HepG2 (cell line): ENCODE measurements around the gene NTMT1. TPM values are rescaled to one million over a fixed set of nuclear protein-coding genes. Genes with fewer than 3 reads are reported as not detected.

Experiments used
- BRD4 ChIP-seq: sonication (generic); formaldehyde crosslinking; IDR thresholded peaks from 2 replicates; pipeline ENCODE4 v1.4.0; 2020; ENCODE audit warnings: missing genetic modification reagents
- CCAR2 ChIP-seq: fragments of 200-400 bp; formaldehyde crosslinking; optimal IDR thresholded peaks from 2 replicates; pipeline ENCODE3; 2018; ENCODE audit warnings: low read depth, mild to moderate bottlenecking, low read length, moderate library complexity
- CCDC6 ChIP-seq: sonication (generic); formaldehyde crosslinking; IDR thresholded peaks from 2 replicates; pipeline ENCODE4 v1.8.1; 2022; ENCODE audit warnings: mild to moderate bottlenecking, missing genetic modification reagents, moderate library complexity
- CREB1 ChIP-seq, 2 experiments: fragments of 450-650 bp in 1 of 2; IDR thresholded peaks; 2 replicates each; pipeline ENCODE4 v1.6.1; 2016 to 2017; ENCODE audit warnings: control low read depth in 1 of 2, mild to moderate bottlenecking in 1 of 2, missing compliant biosample characterization in 1 of 2, missing genetic modification characterization in 1 of 2
- CREBL2 ChIP-seq: sonication (generic); formaldehyde crosslinking; IDR thresholded peaks from 2 replicates; pipeline ENCODE4 v1.8.1; 2023; ENCODE audit warnings: missing genetic modification reagents, mild to moderate bottlenecking, borderline replicate concordance
- CREM ChIP-seq, 2 experiments: sonication (generic) in 1 of 2; formaldehyde crosslinking in 1 of 2; IDR thresholded peaks; 2 replicates each; pipeline versions ENCODE4 v1.4.0 to v1.6.1; 2016 to 2020; ENCODE audit warnings: antibody characterized with exemption in 1 of 2, mild to moderate bottlenecking in 1 of 2, missing genetic modification reagents in 1 of 2
- HNF4A ChIP-seq: sonication (generic); formaldehyde crosslinking; IDR thresholded peaks from 2 replicates; pipeline ENCODE4 v1.4.0; 2020; ENCODE audit warnings: missing genetic modification reagents
- MAZ ChIP-seq, 2 experiments: sonication (generic) in 1 of 2; formaldehyde crosslinking in 1 of 2; IDR thresholded peaks; 2 replicates each; pipeline versions ENCODE4 v1.5.0 to v1.6.1; 2012 to 2020; ENCODE audit warnings: low read depth in 2 of 2, mild to moderate bottlenecking in 2 of 2, borderline replicate concordance in 1 of 2, improper control_type of control experiment in 1 of 2, low read length in 1 of 2, missing genetic modification reagents in 1 of 2, moderate library complexity in 1 of 2
- NFATC3 ChIP-seq: sonication (generic); formaldehyde crosslinking; IDR thresholded peaks from 2 replicates; pipeline ENCODE4 v1.5.1; 2020; ENCODE audit warnings: mild to moderate bottlenecking, missing genetic modification reagents
- NFIB ChIP-seq: sonication (generic); formaldehyde crosslinking; IDR thresholded peaks from 2 replicates; pipeline ENCODE4 v1.9.0; 2021; ENCODE audit warnings: missing genetic modification reagents, mild to moderate bottlenecking, borderline replicate concordance
- NR2F1 ChIP-seq, 2 experiments: fragments of 450-650 bp in 1 of 2; formaldehyde crosslinking in 1 of 2; IDR thresholded peaks; 2 replicates each; pipeline versions ENCODE4 v1.5.0 to v1.6.1; 2016 to 2020; ENCODE audit warnings: mild to moderate bottlenecking in 1 of 2, missing compliant biosample characterization in 1 of 2, missing genetic modification reagents in 1 of 2, moderate library complexity in 1 of 2
- PBX3 ChIP-seq: sonication (generic); formaldehyde crosslinking; IDR thresholded peaks from 2 replicates; pipeline ENCODE4 v1.8.1; 2023; ENCODE audit warnings: missing genetic modification reagents, inconsistent platforms, borderline replicate concordance
- SOX5 ChIP-seq: IDR thresholded peaks from 2 replicates; pipeline ENCODE4 v1.6.1; 2016; ENCODE audit warnings: borderline replicate concordance
- YEATS2 ChIP-seq: sonication (generic); formaldehyde crosslinking; IDR thresholded peaks from 2 replicates; pipeline ENCODE4 v1.4.0; 2020; ENCODE audit warnings: missing genetic modification reagents, borderline replicate concordance
- ZBTB20 ChIP-seq: sonication (generic); formaldehyde crosslinking; IDR thresholded peaks from 2 replicates; pipeline ENCODE4 v1.8.1; 2023; ENCODE audit warnings: missing genetic modification reagents, low read depth, mild to moderate bottlenecking, borderline replicate concordance
- ZBTB25 ChIP-seq: IDR thresholded peaks from 2 replicates; pipeline ENCODE4 v1.6.1; 2018; ENCODE audit warnings: missing genetic modification reagents
- ZNF235 ChIP-seq: sonication (generic); formaldehyde crosslinking; IDR thresholded peaks from 2 replicates; pipeline ENCODE4 v1.8.1; 2023; ENCODE audit warnings: mild to moderate bottlenecking, missing genetic modification reagents, borderline replicate concordance
- ZNF276 ChIP-seq: sonication (generic); formaldehyde crosslinking; IDR thresholded peaks from 2 replicates; pipeline ENCODE4 v1.4.0; 2020; ENCODE audit warnings: mild to moderate bottlenecking, low read depth, missing genetic modification reagents
- ZNF383 ChIP-seq: sonication (generic); formaldehyde crosslinking; IDR thresholded peaks from 2 replicates; pipeline ENCODE4 v1.4.0; 2020; ENCODE audit warnings: missing genetic modification reagents, mild to moderate bottlenecking, borderline replicate concordance
- ZNF672 ChIP-seq: sonication (generic); formaldehyde crosslinking; IDR thresholded peaks from 2 replicates; pipeline ENCODE4 v1.8.1; 2022; ENCODE audit warnings: missing genetic modification reagents
- ZNF674 ChIP-seq: sonication (generic); formaldehyde crosslinking; IDR thresholded peaks from 2 replicates; pipeline ENCODE4 v1.5.0; 2020; ENCODE audit warnings: low read depth, mild to moderate bottlenecking, missing genetic modification reagents
- ZNF777 ChIP-seq: sonication (generic); formaldehyde crosslinking; IDR thresholded peaks from 2 replicates; pipeline ENCODE4 v1.4.0; 2020; ENCODE audit warnings: missing genetic modification reagents
- ZNF781 ChIP-seq: sonication (generic); formaldehyde crosslinking; IDR thresholded peaks from 2 replicates; pipeline ENCODE4 v1.5.1; 2020; ENCODE audit warnings: borderline replicate concordance, mild to moderate bottlenecking, missing genetic modification reagents; ENCODE audit errors: not compliant biosample characterization
- polyA plus RNA-seq, 8 experiments: library from polyadenylated mRNA; depleted of rRNA in 3 of 8; stranded (reverse) in 7 of 8; unstranded in 1 of 8; fragments of >200 nt; fragmentation: Illumina TruSeq in 4 of 8; extraction: Trizol in 4 of 8; gene quantifications; 2 replicates each; pipeline versions ENCODE4 v1.2.1 to v1.2.3, GENCODE V29; 2011 to 2016; ENCODE audit warnings: low read depth in 4 of 8, missing spikeins in 1 of 8, mixed read lengths in 1 of 8; ENCODE audit not compliant: insufficient read depth in 1 of 8
- total RNA-seq, 5 experiments: library from RNA; depleted of rRNA; stranded (reverse); fragments of >200 nt; fragmentation: Illumina TruSeq; extraction: Trizol; gene quantifications; 2 replicates each; pipeline ENCODE4 v1.2.3, GENCODE V29; 2016; ENCODE audit warnings: low read depth in 1 of 5

NTMT1 gene
- total and polyA plus RNA-seq, 2 of the 13 experiments (the other 11 are each of a cell fraction or from before 2014, with no cell fraction given) = 49.1 to 53.8 TPM

- TF ChIP-seq ZNF276 (peak; percentile 59; the same call in 1 of the 2 replicates), MAZ (IDR thresholded peaks at IDR 0.05; ENCODE audit: borderline replicate concordance, low read depth, low read length) (peak; percentile 96), MAZ (CRISPR knock-in tag; IDR thresholded peaks at IDR 0.05; ENCODE audit: low read depth) (peak; percentile 99), ZNF383 (CRISPR knock-in tag) (no peak), SOX5 (CRISPR knock-in tag) (peak; percentile 83; the same call in 1 of the 2 replicates), ZBTB20 (CRISPR knock-in tag) (no peak), ZBTB25 (CRISPR knock-in tag) (peak; percentile 99), ZNF672 (CRISPR knock-in tag) (no peak), ZNF777 (peak; percentile 81; the same call in 1 of the 2 replicates), NFATC3 (CRISPR knock-in tag) (0 out of 2 replicates have a peak, but pooled peaks have one; percentile 57), HNF4A (CRISPR knock-in tag) (peak; percentile 67), CREM (IDR thresholded peaks at IDR 0.05) (peak; percentile 55; the same call in 1 of the 2 replicates), CREM (CRISPR knock-in tag; IDR thresholded peaks at IDR 0.05) (no peak), CREB1 (IDR thresholded peaks at IDR 0.05) (no peak), CREB1 (CRISPR knock-in tag; IDR thresholded peaks at IDR 0.05) (no peak), NR2F1 (CRISPR knock-in tag; IDR thresholded peaks at IDR 0.05) (peak; percentile 15 to 55; a peak in 2 of 4 replicates), ZNF674 (CRISPR knock-in tag) (0 out of 2 replicates have a peak, but pooled peaks have one; percentile 10), CREBL2 (CRISPR knock-in tag) (0 out of 2 replicates have a peak, but pooled peaks have one; percentile 66), YEATS2 (peak; percentile 26; the same call in 1 of the 2 replicates), CCDC6 (peak; percentile 74; the same call in 1 of the 2 replicates), ZNF781 (CRISPR knock-in tag) (peak; percentile 37), PBX3 (CRISPR knock-in tag) (no peak), CCAR2 (no peak), NFIB (CRISPR knock-in tag) (no peak), BRD4 (CRISPR knock-in tag) (peak; percentile 97), ZNF235 (peak; percentile 66; the same call in 1 of the 2 replicates)
Measured at GRCh38 chr9:129597355-129598088, 28.4 kb upstream of the NTMT1 start (continued).
